NCI-H345 (cell line): Measurements from ENCODE around the gene KRT76.
A peak's percentile ranks its signal among the peaks of the same experiment; 100 is the strongest.

Experiments used
- DNase-seq: peaks from one replicate; lab custom pipeline; 2025; lab: John Stamatoyannopoulos, UW

KRT76 gene

DNA sequence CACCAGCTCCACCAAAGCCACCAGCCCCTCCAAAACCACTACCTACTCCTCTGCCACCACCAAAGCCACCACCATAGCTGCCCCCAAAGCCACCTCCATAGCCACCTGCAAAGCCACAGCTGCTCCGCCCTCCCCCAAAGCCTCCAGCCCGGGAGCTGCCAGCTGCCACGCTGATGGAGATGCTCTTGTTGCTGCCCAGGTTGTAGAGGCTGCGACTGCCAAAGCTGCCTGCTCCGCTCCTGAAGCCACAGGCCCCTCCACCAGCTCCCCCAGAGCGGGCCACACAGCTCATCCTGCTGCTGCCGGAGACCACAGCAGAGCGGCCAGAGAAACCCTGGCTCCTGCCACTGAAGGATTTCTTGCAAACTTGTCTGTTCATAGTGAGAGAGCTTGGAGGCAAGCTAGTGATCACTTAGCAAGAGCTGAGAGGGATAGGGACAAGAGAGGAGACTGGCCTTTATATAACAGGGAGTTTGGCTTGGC, at the start of gene KRT76:
Gene KRT76, minus strand, starts transcription at position 433 of the 483 bp plus-strand sequence. Its CDS starts 54 bp downstream, at position 379.
- DNase-seq, result no peak

GRCh38 chr12:52825961-52826360, 48.8 kb upstream of the KRT76 start:
- DNase-seq, result no peak

DNA sequence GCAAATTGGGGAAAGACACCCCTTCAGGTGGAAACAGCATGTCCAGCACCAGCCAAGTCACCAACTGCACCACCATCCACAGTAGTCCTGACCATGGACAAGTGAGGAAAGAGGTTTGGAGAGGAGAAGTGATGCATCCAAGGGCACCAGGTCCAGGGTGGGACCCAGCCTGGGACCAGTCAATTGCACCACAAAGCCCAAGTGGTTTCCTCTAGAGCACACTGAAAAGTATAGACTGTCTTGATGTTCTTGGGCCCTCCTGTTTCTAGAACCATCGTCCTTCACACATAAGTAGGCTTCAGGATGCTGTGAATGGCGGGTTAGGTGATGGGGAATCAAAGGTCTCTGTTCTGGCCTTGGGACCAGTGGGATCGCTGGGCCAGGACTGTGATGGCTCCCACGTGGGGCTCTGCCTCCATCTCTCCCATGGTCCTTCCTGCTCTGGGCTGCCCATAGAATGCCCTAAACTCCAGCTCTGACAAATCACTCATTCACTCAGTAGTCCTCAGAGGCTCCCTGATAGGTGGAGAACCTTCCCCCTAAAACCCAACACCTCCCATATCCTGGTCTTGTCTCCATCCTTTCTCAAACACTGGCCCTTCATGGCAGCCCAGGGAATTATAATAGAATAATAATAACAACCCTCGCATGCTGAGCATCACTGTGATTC, 47.7 kb upstream of the KRT76 start:
- DNase-seq, result no peak

DNA sequence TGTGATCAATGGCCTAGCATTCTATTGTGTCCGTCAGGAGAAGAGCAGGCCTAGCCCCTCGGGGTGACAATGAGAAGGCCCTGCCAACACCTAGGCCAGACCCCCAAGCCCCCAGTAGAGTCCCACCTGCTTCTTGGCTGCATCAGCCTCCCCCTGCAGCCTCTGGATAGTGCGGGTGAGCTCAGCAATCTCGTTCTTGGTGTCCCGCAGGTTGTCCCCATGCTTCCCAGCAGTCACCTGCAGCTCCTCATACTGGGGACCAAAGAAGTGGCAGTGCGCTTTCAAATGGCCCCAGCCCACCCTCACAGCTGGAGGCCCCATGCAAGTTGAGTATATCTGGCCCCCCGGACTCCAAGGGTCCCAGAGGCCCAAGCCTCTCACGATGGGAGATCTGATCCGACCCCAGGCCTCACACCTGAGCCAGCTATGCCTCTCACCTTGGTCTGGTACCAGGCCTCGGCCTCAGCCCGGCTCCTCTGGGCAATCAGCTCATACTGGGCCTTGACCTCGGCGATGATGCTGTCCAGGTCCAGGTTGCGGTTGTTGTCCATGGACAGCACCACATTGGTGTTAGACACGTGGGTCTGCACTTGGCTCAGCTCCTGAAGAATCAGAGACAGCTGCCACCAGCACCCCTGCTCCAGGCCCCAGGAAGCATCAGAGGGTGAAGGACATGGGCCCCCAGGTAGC, 46.8 kb upstream of the KRT76 start:
- no peak for DNase-seq

GRCh38 chr12:52822771-52823510, 45.8 kb upstream of the KRT76 start:
- no peak for DNase-seq

DNA sequence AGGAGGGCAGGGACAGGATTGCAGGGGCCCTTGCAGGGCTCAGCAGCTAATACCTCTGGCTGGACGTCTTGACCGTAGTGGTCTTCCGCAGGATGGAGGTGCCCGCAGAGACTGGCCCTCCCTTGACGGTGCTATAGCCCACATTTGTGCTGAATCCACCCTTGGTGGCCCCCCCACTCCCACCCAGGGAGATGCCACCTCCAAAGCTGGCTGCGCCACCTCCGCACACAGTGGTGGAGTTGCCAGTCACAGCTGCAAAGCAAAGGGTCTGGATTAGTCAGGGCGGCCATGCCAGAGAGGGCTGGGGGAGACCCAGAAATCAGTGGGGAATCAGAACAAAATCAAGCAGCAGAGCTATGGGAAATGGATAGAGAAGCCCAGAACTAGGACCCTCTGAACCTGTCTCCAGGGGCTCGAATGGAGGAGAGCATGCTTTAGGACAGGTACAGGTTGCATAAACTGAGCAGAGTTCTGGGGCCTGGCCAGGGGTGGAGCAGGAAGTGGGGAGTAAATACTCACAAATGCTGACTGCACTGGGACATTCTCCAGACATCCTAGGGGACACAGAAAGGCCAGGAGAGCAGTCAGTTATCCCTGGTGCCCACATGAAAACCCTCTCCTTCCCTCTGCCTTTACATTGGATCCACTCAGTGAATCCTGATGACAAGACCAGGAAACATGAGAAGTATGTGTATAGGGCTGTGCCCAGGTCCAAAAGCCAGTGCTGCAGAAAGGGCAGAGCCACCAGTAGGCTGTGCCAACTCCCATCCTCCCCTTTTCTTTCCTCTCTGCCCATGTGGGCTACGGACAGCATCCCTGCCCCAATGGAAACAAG, 44.9 kb upstream of the KRT76 start:
- no peak for DNase-seq

DNA sequence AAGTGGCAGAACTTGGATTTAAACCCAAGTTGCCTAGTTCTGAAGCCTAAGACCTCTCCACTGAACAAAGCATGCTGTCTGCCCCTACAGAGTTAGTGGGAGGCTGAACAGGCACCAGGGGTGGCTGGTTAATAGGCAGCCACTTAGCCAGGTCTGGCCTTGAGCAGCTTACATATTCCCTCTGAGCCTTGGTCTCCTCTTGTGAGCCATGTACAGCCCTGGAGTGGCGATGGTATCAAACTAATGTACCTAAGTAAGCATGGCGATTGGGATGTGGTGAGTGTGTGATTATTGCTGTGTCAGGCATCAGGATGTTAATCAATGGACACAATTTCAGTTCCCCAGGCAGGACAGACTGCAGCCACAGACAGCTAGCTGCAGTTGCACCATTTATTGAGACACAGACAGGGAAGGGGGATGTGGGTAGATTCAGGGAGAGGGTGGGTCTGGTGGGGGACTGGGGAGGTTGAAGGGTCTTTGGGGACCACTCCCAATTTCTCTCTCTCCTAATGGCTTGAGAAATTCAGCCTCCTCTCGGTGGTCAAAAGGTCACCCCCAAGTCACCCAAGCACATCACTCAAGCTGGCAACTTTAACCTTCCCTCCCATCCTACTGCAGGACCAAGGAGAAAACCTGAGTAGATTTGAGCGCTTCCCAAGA, 44.1 kb upstream of the KRT76 start:
- DNase-seq, result no peak

GRCh38 chr12:52820521-52820920, 43.4 kb upstream of the KRT76 start:
- DNase-seq, result no peak

- DNase-seq, result no peak
Measured at GRCh38 chr12:52819731-52820510, 42.8 kb upstream of the KRT76 start.

DNA sequence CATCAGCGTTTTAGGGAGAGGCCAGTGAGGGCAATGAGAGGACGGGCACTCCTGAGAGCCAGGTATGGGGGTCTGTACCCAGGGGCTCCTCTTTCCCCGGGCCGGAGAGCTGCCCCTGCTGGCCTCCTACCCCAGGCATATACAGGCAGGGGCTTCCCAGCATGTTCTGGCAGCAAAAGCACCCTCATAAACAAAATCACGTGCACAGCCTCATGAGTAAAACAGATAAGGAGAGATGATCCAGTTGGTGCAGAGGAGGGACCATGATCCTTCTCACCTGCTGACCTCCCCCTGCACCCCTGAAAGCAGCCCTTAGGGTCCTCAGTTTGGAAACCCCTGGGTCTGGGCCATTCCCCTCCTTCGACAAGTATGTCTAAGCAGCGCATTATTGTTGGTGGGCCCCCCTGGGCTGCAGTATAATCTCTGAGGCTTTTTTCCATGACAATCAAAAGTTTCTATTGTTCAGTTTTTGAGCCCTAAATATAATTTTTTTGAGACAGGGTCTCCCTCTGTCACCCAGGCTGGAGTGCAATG, 41.8 kb upstream of the KRT76 start:
- DNase-seq, result no peak

GRCh38 chr12:52818388-52818787, 41.2 kb upstream of the KRT76 start:
- no peak for DNase-seq

GRCh38 chr12:52817699-52818238, 40.6 kb upstream of the KRT76 start:
- DNase-seq, result no peak

DNA sequence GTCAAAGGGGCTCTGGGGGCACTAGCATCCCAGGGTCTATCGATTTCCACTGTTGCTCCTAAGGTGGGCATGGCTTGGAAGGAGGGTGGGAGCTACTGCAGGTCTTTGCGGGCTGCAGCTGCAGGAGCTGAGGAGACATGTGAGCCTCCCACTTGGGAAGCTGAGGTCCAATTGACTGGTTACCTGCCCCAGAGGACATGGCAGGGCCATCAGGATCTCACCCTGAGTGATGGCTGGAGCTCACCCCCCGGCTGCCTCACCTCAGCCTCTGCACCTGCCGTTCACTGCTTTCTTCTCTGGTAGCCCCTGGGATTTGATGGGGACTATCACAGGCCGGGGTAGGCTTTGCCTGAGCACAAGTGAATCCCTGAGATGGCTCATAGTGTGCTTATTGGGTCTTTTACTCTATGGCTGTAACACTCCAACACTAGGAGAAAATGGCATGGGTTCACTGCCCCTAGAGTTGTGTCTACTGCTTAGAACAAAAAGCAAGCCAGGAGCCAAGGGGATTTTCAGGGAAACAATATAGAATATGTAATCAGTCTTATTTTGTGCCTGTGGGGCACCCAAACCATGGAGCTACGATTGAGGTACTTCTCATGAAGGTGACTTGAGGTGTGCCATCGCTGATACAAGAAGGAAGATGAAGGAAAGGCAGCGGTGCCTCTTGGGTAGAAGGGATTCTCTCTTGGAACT, 40.0 kb upstream of the KRT76 start:
- no peak for DNase-seq

DNA sequence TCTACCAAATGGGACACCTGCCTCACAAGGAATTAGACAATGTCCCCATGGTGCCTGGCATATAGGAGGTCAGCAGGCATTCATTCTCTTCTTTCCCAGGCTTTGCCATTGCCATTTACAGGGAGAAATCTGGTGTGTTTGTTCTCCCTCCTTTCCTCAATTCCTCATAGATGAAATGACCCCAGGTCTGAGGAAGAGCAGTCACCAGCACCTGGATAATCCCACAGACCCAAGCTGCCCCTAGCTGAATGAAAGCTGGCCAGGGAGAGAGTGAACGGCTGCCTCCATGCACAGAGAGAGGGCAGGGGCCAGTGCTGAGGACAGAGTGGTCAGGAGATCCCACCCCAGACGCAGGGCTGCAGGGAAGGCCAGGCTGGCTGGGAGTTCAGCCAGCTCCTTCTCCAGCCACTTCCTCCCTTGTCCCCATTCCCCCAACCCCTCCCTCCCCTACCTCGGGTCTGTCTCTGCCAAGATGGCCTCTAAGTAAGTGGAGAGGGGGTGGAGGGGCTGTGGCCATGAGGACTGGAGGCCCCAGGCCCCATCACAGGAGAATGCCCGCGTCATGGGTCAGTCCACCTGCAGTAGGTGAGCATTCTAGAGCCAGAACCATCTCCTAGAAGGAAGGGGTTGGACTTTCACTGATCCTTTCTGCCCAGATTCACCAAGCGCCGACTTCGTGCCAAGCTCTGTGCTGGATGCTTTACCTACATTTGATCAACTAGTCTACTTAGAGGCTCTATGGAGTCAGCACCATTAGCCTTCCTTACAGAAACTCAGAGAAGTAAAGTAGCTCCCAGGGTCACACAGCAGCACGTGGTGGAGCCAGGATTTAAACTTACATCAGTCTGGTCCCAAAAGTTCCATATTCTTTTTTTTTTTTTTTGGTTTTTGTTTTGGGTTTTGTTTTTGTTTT, 38.8 kb upstream of the KRT76 start:
- DNase-seq, result no peak

DNA sequence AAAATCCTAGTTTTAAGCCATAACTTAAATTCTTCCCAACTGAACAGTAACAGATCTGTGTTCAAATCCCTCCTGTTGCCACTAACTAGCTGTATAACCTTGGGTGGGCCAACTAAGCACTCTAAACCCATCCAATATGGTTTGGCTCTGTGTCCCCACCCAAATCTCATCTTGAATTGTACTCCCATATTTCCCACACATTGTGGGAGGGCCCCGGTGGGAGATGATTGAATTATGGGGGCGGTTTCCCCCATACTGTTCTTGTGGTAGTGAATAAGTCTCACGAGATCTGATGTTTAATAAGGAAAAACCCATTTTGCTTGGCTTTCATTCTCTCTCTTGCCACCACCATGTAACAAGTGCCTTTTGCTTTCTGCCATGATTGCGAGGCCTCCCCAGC, 38.0 kb upstream of the KRT76 start:
- DNase-seq, result no peak

GRCh38 chr12:52814710-52815155, 37.6 kb upstream of the KRT76 start:
- no peak for DNase-seq

DNA sequence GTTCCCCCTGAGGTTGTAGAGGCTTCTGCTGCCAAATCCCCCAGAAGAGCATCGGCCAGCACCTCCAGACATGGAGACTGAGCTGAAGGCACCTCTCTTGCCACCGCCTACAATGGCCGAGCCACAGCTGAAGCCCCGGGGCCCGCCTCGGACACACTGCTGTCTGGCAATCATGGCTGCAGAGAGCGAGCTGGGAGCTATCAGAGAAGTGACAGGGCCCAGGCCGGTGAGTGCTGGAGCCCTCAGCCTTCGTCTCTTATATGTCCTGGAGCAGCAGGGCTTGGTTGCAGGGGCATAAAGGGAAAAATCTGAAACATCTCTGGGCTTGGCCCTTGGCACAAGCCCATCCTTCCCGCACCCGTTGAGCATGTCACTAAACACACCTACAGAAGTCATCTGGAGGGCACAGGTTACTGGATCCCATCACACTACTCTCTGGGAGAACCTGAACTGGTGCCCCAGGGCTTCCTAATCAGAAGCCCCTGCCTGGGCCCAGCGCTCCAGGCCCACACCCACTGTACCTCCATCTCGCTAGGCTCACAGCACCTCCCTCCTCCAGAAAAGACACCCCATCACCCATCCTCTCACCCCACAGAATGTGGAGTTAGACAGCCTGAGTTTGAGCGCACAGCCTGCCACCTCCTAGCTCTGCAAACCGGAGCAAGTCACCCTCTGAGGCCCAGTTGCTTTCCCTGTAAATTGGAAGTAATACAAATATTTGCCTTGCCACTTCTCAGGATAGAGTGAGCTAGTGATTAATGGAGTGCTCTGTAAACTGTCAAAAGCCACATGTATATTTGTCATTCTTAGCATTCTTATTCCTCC, 37.0 kb upstream of the KRT76 start, which contains the start of gene KRT4:
Gene KRT4, minus strand, starts transcription at position 232 of the 825 bp plus-strand sequence. Its CDS starts 58 bp downstream, at position 174.
- peak; percentile 20 for DNase-seq
